Liver (tissue), 9 donors: Measurements from ENCODE around the gene TPD52L2. TPM values are rescaled to one million over a fixed set of nuclear protein-coding genes. Genes with fewer than 3 reads are reported as not detected.

Experiments
- DNase-seq: peaks from one replicate; pipeline ENCODE4 v3.0.0-alpha.2; 2017; ENCODE audit warnings: low spot score
- H3K27ac ChIP-seq, 2 donors: one replicate each; pipeline ENCODE4 v1.7.0; 2013; ENCODE audit warnings: inconsistent platforms in 2 of 2, low read length in 2 of 2, control low read depth in 1 of 2, low read depth in 1 of 2, mild to moderate bottlenecking in 1 of 2
- H3K27me3 ChIP-seq, 4 donors: one replicate each; pipeline versions ENCODE4 v1.6.1 to v1.7.0; 2013; ENCODE audit warnings: low read length in 3 of 4, inconsistent platforms in 1 of 4, mild to moderate bottlenecking in 1 of 4, moderate library complexity in 1 of 4; ENCODE audit not compliant: control insufficient read depth in 4 of 4, insufficient read depth in 4 of 4
- H3K36me3 ChIP-seq, 4 donors: one replicate each; pipeline versions ENCODE4 v1.6.1 to v1.7.0; 2013; ENCODE audit warnings: low read length in 3 of 4, mild to moderate bottlenecking in 3 of 4, low read depth in 1 of 4, moderate library complexity in 1 of 4; ENCODE audit not compliant: control insufficient read depth in 4 of 4, insufficient read depth in 3 of 4
- H3K4me1 ChIP-seq, 4 donors: one replicate each; pipeline versions ENCODE4 v1.6.1 to v1.7.0; 2013; ENCODE audit warnings: low read length in 3 of 4, mild to moderate bottlenecking in 3 of 4, moderate library complexity in 1 of 4; ENCODE audit not compliant: control insufficient read depth in 4 of 4, insufficient read depth in 4 of 4
- H3K4me3 ChIP-seq, 3 donors: one replicate each; pipeline versions ENCODE4 v1.6.1 to v1.7.0; 2013; ENCODE audit warnings: low read length in 3 of 3, control low read depth in 1 of 3, low read depth in 1 of 3, mild to moderate bottlenecking in 1 of 3
- H3K9ac ChIP-seq, 2 donors: one replicate each; pipeline ENCODE4 v1.7.0; 2013; ENCODE audit warnings: low read length in 2 of 2, mild to moderate bottlenecking in 2 of 2, moderate library complexity in 2 of 2, control low read depth in 1 of 2, low read depth in 1 of 2
- H3K9me3 ChIP-seq, 4 donors: one replicate each; pipeline versions ENCODE4 v1.6.1 to v1.7.0; 2013; ENCODE audit warnings: low read length in 3 of 4; ENCODE audit not compliant: control insufficient read depth in 4 of 4
- CTCF ChIP-seq: fragments of 150-350 bp; IDR thresholded peaks from 2 replicates; pipeline ENCODE4 v1.5.1; 2017; ENCODE audit warnings: improper control_type of control experiment, low read depth, low read length; ENCODE audit not compliant: missing input control
- EGR1 ChIP-seq, 2 donors: IDR thresholded peaks; 2 replicates each; pipeline ENCODE4 v1.6.1; 2016 to 2018; ENCODE audit warnings: antibody characterized with exemption in 2 of 2, low read depth in 2 of 2
- FOXA1 ChIP-seq: IDR thresholded peaks from 2 replicates; pipeline ENCODE4 v1.6.1; 2016; ENCODE audit warnings: antibody characterized with exemption
- FOXA2 ChIP-seq: IDR thresholded peaks from 2 replicates; pipeline ENCODE4 v1.6.1; 2016; ENCODE audit warnings: antibody characterized with exemption
- GABPA ChIP-seq, 2 donors: IDR thresholded peaks in 1 of 2; conservative IDR thresholded peaks in 1 of 2; 2 replicates each; pipeline ENCODE4 v1.6.1; 2016; ENCODE audit warnings: antibody characterized with exemption in 2 of 2, mild to moderate bottlenecking in 1 of 2, moderate library complexity in 1 of 2
- HNF4A ChIP-seq, 2 donors: conservative IDR thresholded peaks; 2 replicates each; pipeline ENCODE4 v1.6.1; 2016; ENCODE audit warnings: antibody characterized with exemption in 2 of 2, mild to moderate bottlenecking in 2 of 2
- HNF4G ChIP-seq: IDR thresholded peaks from 2 replicates; pipeline ENCODE4 v1.6.1; 2016; ENCODE audit warnings: antibody characterized with exemption
- JUND ChIP-seq, 2 donors: IDR thresholded peaks; 2 replicates each; pipeline ENCODE4 v1.6.1; 2016; ENCODE audit warnings: antibody characterized with exemption in 2 of 2
- RAD21 ChIP-seq, 2 donors: IDR thresholded peaks; 2 replicates each; pipeline ENCODE4 v1.6.1; 2016; ENCODE audit warnings: antibody characterized with exemption in 2 of 2, mild to moderate bottlenecking in 2 of 2
- RXRA ChIP-seq, 2 donors: IDR thresholded peaks; 2 replicates each; pipeline ENCODE4 v1.6.1; 2017 to 2018; ENCODE audit warnings: antibody characterized with exemption in 2 of 2, mild to moderate bottlenecking in 1 of 2
- SP1 ChIP-seq: IDR thresholded peaks from 2 replicates; pipeline ENCODE4 v1.6.1; 2018; ENCODE audit warnings: antibody characterized with exemption, mild to moderate bottlenecking
- YY1 ChIP-seq: IDR thresholded peaks from 2 replicates; pipeline ENCODE4 v1.6.1; 2016; ENCODE audit warnings: antibody characterized with exemption, mild to moderate bottlenecking
- WGBS: extraction: QIAGEN DNeasy Blood & Tissue Kit; methylation state at CpG from one replicate; pipeline ENCODE4 v1.1.7; 2013; 5-methylcytosine and 5-hydroxymethylcytosine counted together
- polyA plus RNA-seq, 2 donors: library from polyadenylated mRNA; stranded (reverse) in 1 of 2; unstranded in 1 of 2; fragments of 200-250 nt in 1 of 2; fragments of >200 nt in 1 of 2; fragmentation: Nextera tagmentation in 1 of 2; extraction: Ambion mirVana in 1 of 2; gene quantifications; one replicate each; pipeline versions ENCODE4 v1.2.1 to v1.2.3, GENCODE V29; 2013 to 2015
- total RNA-seq, 2 donors: library from RNA; depleted of rRNA; stranded (reverse); fragments of >200 nt; gene quantifications; one replicate each; pipeline ENCODE4 v1.2.3, GENCODE V29; 2014
- TF ChIP-seq, protein P1 (sequence below): IDR thresholded peaks from 2 replicates; pipeline ENCODE4 v1.6.1; 2016; ENCODE audit warnings: antibody characterized with exemption
- TF ChIP-seq, protein P2 (sequence below): IDR thresholded peaks from 2 replicates; pipeline ENCODE4 v1.6.1; 2016; ENCODE audit warnings: antibody characterized with exemption, mild to moderate bottlenecking
- donor health status: healthy.
- donor health status: healthy.
- donor health status: healthy.
- donor health status: healthy.
- donor health status: healthy.

Gene TPD52L2
- total and polyA plus RNA-seq, 4 donors = 12.3 to 33.0 (median 28.2) TPM

GRCh38 chr20:63891061-63892002 lies 26.3 kb downstream of the TPD52L2 start:
- no peak for DNase-seq
- no peak overlapping the region for H3K27ac ChIP-seq
- TF ChIP-seq GABPA (IDR thresholded peaks at IDR 0.05 in 1 of 2, conservative IDR thresholded peaks at IDR 0.05 in 1 of 2) = no peak
- no peak for TF ChIP-seq SP1
- TF ChIP-seq, protein P1, sequence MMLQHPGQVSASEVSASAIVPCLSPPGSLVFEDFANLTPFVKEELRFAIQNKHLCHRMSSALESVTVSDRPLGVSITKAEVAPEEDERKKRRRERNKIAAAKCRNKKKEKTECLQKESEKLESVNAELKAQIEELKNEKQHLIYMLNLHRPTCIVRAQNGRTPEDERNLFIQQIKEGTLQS = no peak
- no peak for TF ChIP-seq JUND (IDR thresholded peaks at IDR 0.05)
- no peak for TF ChIP-seq CTCF
- no peaks in the 10 kb centered on the region for H3K9me3 ChIP-seq
- H3K4me3 ChIP-seq = no peak overlapping the region
- H3K27me3 ChIP-seq = no peaks in the 10 kb centered on the region
- 92% methylated on average over 29 of the region's 29 CpGs for WGBS
- H3K9ac ChIP-seq = no peak overlapping the region
- H3K36me3 ChIP-seq = peaks cover 8 to 40% (median 20%) of the 10 kb centered on the region in 4 donors
- H3K4me1 ChIP-seq = peaks cover 0 to 14% (median 9%) of the 10 kb centered on the region in 4 donors

GRCh38 chr20:63892402-63892801 lies 27.3 kb downstream of the TPD52L2 start:
- no peak for DNase-seq
- H3K27ac ChIP-seq = no peak overlapping the region
- peaks cover 8 to 35% (median 20%) of the 10 kb centered on the region in 4 donors for H3K36me3 ChIP-seq
- peaks cover 0 to 24% (median 17%) of the 10 kb centered on the region in 4 donors for H3K4me1 ChIP-seq
- H3K9me3 ChIP-seq = no peaks in the 10 kb centered on the region
- H3K9ac ChIP-seq = no peak overlapping the region
- WGBS = 89% methylated on average over 7 of the region's 7 CpGs
- H3K4me3 ChIP-seq = no peak overlapping the region
- TF ChIP-seq FOXA2 (no peak), RXRA (IDR thresholded peaks at IDR 0.05) (no peak), YY1 (no peak)
- TF ChIP-seq, protein P2, sequence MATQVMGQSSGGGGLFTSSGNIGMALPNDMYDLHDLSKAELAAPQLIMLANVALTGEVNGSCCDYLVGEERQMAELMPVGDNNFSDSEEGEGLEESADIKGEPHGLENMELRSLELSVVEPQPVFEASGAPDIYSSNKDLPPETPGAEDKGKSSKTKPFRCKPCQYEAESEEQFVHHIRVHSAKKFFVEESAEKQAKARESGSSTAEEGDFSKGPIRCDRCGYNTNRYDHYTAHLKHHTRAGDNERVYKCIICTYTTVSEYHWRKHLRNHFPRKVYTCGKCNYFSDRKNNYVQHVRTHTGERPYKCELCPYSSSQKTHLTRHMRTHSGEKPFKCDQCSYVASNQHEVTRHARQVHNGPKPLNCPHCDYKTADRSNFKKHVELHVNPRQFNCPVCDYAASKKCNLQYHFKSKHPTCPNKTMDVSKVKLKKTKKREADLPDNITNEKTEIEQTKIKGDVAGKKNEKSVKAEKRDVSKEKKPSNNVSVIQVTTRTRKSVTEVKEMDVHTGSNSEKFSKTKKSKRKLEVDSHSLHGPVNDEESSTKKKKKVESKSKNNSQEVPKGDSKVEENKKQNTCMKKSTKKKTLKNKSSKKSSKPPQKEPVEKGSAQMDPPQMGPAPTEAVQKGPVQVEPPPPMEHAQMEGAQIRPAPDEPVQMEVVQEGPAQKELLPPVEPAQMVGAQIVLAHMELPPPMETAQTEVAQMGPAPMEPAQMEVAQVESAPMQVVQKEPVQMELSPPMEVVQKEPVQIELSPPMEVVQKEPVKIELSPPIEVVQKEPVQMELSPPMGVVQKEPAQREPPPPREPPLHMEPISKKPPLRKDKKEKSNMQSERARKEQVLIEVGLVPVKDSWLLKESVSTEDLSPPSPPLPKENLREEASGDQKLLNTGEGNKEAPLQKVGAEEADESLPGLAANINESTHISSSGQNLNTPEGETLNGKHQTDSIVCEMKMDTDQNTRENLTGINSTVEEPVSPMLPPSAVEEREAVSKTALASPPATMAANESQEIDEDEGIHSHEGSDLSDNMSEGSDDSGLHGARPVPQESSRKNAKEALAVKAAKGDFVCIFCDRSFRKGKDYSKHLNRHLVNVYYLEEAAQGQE = no peak
- H3K27me3 ChIP-seq = no peaks in the 10 kb centered on the region

DNA sequence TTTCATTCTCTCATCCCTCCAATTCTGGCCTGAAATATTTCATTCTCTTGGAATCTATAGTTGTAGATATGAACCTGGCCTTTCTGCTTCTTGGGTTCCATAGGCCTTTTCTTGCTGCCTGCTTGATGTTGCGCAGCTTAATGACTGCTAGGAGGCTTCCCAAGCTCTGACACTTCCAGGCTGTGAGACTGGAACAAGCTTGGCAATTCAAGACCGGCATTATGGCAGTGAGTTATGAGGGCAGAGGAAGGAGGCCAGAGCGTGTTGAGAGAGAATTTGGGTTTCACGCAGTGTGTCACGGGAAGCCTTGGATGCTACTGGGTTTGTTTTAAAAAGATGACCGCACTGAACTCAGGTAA lies 28.9 kb downstream of the TPD52L2 start:
- DNase-seq = no peak
- no peak overlapping the region for H3K9ac ChIP-seq
- H3K4me1 ChIP-seq = peaks cover 0 to 33% (median 24%) of the 10 kb centered on the region in 4 donors
- H3K4me3 ChIP-seq = peak overlapping the region in 2 of 3 donors; percentile 78 to 94
- peaks cover 8 to 27% (median 16%) of the 10 kb centered on the region in 4 donors for H3K36me3 ChIP-seq
- H3K9me3 ChIP-seq = no peaks in the 10 kb centered on the region
- no peaks in the 10 kb centered on the region for H3K27me3 ChIP-seq
- 30% methylated on average over 6 of the region's 6 CpGs for WGBS
- no peak overlapping the region for H3K27ac ChIP-seq
- TF ChIP-seq YY1 = no peak
- TF ChIP-seq EGR1 (IDR thresholded peaks at IDR 0.05; ENCODE audit: low read depth in 2 of 2) = no peak
- TF ChIP-seq RXRA (IDR thresholded peaks at IDR 0.05) = no peak
- TF ChIP-seq, protein P2 = no peak
- no peak for TF ChIP-seq JUND (IDR thresholded peaks at IDR 0.05)
- TF ChIP-seq RAD21 (IDR thresholded peaks at IDR 0.05) = no peak
- no peak for TF ChIP-seq HNF4G
- no peak for TF ChIP-seq SP1
- TF ChIP-seq CTCF = no peak
- no peak for TF ChIP-seq HNF4A (conservative IDR thresholded peaks at IDR 0.05)
- TF ChIP-seq FOXA2 = no peak
- no peak for TF ChIP-seq FOXA1
